ENCODE measurements around the gene BDKRB2.

The BDKRB2 gene

GRCh38 chr14:96204151-96205058 is at the start of gene BDKRB2:
Gene BDKRB2, plus strand, starts transcription at chr14:96204839. Its CDS starts 32,269 bp downstream, at chr14:96237108.
- no peak for DNase-seq (ENCODE audit: extremely low read depth in 1 of 2, low read depth in 1 of 2)

GRCh38 chr14:96154900-96155299 is 49.7 kb upstream of the BDKRB2 start:
- no peak for DNase-seq (ENCODE audit: extremely low read depth in 1 of 2, low read depth in 1 of 2)

GRCh38 chr14:96156804-96157760 is 47.6 kb upstream of the BDKRB2 start:
- DNase-seq (ENCODE audit: extremely low read depth in 1 of 2, low read depth in 1 of 2) = no peak

- no peak for DNase-seq (ENCODE audit: extremely low read depth in 1 of 2, low read depth in 1 of 2)
Measured at GRCh38 chr14:96158735-96159134, 45.9 kb upstream of the BDKRB2 start.

DNA sequence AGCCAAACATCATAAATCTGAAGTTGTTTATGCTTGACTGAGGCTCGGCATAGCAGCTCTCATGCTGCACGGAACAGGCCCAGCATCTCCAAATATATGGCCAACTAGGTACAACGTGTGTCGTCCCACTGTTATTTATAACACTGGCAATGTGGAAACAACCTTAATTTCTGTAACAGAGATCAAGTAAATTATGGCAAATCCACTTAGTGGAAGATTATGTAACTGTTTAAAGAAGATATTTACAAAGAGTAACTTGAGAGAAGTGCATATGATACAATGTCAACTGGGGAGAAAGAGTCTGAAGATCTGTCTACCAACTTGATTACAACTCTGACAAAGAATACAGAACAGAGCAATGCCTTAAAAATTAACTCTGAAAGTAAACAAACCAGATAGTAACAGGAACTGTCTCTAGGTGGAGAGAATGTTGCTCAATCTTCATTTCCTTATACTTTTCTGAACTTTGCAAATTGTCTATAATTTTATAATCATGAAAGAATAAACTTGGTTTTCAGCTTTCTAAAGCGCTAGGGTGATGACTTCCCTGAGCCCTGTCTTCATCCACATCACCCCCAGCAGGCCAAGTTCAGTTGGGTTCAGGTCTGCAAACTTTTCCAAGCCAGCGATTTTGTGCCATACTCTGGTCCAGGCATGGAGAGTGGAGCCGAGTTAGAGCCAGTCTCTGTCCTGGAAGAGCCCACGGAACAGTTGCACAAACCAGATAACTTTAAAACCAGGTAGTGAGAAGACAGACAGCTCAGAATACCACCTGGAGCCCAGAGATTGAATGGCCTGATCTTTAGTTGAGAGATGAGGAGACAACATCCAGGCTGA is 44.3 kb upstream of the BDKRB2 start:
- no peak for DNase-seq (ENCODE audit: extremely low read depth in 1 of 2, low read depth in 1 of 2)

DNA sequence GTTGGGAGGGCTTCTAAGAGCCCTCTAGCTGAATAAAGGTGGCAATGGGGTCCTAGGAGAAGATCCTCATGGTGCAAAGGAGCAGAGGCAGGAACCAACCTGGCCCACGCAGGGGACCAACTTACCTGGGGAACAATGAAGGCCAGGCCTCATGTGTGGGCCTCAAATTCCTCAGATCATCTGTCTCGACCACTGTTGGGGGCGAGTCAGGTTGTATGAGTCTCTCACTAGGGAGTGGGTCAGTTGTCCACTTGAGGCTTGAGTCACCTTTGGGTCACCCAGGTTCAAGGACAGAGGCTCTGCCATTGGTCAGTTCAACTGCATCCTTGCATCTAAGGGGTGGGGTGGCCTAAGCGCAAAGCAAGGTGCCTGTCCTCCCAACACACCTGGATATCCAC is 43.7 kb upstream of the BDKRB2 start:
- DNase-seq (ENCODE audit: extremely low read depth in 1 of 2, low read depth in 1 of 2) = no peak

DNA sequence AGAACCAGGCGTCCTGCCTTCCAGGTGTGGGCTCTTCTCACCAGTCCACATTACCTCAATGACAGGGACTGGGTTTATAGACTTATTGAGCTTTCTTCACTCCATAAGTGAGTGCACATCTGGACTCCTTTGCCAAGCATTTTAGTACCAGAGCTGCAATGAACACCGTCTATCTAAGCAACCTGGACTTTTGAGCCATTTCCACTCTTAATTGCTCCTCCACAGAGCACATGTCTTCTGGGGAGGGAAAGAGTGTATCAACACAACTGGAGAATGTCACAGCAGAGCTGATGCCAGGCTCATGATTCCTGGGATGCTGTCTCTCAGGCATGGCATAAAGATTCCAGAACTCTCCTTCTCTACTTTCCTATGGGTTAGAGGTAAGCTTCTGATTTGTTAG is 43.0 kb upstream of the BDKRB2 start:
- no peak for DNase-seq (ENCODE audit: extremely low read depth in 1 of 2, low read depth in 1 of 2)

- no peak for DNase-seq (ENCODE audit: extremely low read depth in 1 of 2, low read depth in 1 of 2)
Measured at GRCh38 chr14:96162265-96162664, 42.4 kb upstream of the BDKRB2 start.

GRCh38 chr14:96162741-96163140 is 41.9 kb upstream of the BDKRB2 start:
- no peak for DNase-seq (ENCODE audit: extremely low read depth in 1 of 2, low read depth in 1 of 2)

- no peak for DNase-seq (ENCODE audit: extremely low read depth in 1 of 2, low read depth in 1 of 2)
Measured at GRCh38 chr14:96164861-96165490, 39.7 kb upstream of the BDKRB2 start.

DNA sequence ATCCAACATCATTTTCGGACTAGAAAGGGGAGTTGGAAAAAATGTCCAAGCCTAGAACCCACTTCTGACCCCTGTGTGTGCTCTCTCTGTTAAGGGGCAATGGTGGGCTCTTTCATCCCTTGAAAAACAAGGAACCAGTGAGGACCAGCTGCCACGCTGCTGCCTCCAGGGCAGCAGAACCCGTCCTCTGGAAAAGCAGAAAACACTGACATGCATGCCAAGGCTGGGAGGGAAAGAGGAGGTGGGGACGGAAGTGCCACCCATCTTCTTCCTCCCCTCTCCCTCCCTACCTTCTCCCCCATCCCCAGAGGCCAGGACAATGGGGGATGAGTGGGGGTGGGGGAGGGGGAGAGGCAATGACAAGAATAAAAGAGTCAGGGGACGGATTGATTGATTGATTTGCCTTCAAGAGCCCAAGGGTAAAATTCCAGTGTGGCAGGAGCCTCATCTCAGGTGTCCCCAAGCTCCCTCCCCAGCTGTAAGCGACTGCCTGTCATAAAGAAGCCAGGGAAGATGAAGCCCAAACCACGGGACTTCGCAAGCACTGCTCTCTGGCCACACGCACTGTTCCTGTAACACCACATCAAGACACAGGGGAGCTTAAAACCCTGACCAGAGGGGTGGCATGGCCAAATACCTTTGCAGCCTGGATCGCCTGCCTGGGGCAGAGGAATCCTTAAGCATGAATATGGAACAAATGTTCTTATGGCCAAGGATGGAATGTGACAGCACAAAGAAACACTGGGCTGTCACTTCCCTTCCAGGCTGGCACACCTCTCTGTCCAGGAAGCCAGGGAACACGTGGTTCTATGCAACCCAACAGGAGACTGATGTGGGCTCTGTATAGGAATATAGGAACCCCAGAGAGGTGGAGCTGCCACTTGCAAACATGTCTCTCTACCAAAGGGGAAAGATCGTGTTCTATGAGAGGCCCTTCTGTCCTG is 38.9 kb upstream of the BDKRB2 start:
- DNase-seq (ENCODE audit: extremely low read depth in 1 of 2, low read depth in 1 of 2) = no peak

GRCh38 chr14:96166461-96167223 is 38.0 kb upstream of the BDKRB2 start:
- no peak for DNase-seq (ENCODE audit: extremely low read depth in 1 of 2, low read depth in 1 of 2)

DNA sequence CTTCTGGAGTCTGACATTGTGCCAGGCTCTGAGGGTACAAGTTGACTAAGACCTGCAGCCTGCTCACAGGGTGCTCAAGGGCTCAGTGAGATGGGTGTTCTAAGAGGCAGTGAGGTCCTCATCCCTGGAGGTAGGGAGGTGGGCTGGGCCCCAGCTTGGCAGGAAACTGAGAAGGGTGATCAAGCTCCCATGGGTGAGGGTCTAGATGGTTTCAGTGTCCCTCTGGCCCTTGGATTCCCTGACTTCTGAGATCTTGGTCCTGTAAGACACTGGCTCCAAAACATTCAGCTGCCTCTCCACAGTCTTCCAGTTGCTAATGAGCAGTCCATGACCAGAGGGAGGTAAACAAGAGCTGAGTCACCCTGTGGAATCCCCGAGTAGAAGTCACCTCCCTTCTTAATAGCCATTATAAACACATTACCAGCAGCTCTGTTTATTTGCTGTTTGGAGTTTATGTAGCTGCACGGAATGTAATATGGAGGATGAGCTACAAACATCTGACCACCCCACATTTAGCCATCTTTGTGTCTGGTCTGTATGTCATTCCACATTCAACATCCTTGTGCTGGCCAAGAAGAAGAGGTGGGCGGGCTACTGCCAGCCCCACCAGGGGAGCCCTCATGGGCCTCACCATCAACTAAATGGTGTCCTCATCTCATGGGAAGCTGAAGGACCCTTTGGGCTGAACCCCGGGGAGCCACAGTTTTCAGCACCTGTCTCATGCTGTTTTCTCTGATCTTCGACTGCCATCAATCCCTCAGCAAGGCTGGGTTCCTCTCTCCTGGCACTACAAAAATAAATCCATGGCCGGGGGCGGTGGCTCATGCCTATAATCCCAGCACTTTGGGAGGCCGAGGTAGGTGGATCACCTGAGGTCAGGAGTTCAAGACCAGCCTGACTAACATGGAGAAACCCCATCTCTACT is 37.2 kb upstream of the BDKRB2 start:
- DNase-seq (ENCODE audit: extremely low read depth in 1 of 2, low read depth in 1 of 2) = no peak

- DNase-seq (ENCODE audit: extremely low read depth in 1 of 2, low read depth in 1 of 2) = no peak
Measured at GRCh38 chr14:96168581-96168980, 36.1 kb upstream of the BDKRB2 start.

DNA sequence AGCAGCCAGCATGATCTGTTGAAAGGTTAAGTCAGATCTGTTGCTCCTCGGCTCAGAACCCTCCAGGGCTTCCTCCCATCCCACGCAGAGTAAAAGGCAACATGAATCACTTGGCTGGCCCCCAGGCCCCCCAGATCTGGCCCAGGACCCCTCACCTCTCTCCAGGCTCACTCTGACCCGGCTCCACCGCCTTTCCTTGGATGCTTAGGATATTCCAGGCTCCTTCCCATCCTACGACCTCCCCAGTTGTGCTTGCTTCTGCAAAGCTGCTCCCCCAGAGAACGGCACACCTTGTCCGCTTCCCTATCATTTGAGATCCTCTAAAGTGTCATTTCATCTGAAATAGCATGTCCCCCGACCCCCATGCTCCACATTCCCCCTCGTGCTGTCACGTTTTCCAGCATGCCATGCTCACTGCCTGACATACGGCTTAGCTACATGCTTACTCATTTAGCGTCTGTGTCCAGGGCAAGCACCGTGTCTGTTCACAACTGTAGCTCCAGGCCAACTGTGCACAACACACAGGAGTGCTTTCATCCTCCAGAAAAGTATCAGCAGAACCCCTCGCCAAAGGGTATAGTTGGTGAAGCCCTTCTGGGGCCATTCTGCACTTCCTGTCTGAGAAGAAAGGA is 33.6 kb upstream of the BDKRB2 start:
- no peak for DNase-seq (ENCODE audit: extremely low read depth in 1 of 2, low read depth in 1 of 2)

GRCh38 chr14:96173636-96174475 is 30.8 kb upstream of the BDKRB2 start:
- no peak for DNase-seq (ENCODE audit: extremely low read depth in 1 of 2, low read depth in 1 of 2)

Data from stimulated activated CD8-positive, alpha-beta memory T cell treated with anti-CD3 and anti-CD28 coated beads, Interleukin-7, amount 100 ng/mL, for 48 hours (primary cell).